IMR-90 (cell line): ENCODE results near the gene REV3L. TPM values are rescaled to one million over a fixed set of nuclear protein-coding genes. Genes with fewer than 3 reads are reported as not detected.

Experiments
- ATAC-seq: fragments of 200-7000 bp; cut with Tn5 transposase; 2 replicates; pipeline ENCODE4 v1.9.1; 2020; ENCODE audit warnings: low read depth, mild to moderate bottlenecking, moderate library complexity
- BruUV-seq: library from RNA; stranded (reverse); fragments of 400-500 nt; replicated peaks from 2 replicates; lab custom pipeline; 2021; lab: Mats Ljungman, UMichigan
- CTCF ChIA-PET: fragments of 300-600 bp; formaldehyde crosslinking; extraction: SDS; loops from one replicate; lab custom pipeline; 2021; ENCODE audit warnings: antibody characterized with exemption; lab: Yijun Ruan, JAX
- POLR2A ChIA-PET: fragments of 300-600 bp; sonication (Branson Sonifier 250); formaldehyde crosslinking; loops from one replicate; lab custom pipeline; 2022; ENCODE audit warnings: antibody characterized with exemption; ENCODE audit not compliant: unreplicated experiment; lab: Charles Lee
- DNase-seq: peaks from one replicate; pipeline ENCODE4 v3.0.0; 2013
- H2AFZ ChIP-seq: replicated peaks from 2 replicates; pipeline ENCODE3; 2013; ENCODE audit warnings: low read length, mild to moderate bottlenecking; ENCODE audit not compliant: poor library complexity
- H2AK5ac ChIP-seq: 2 replicates; pipeline ENCODE4 v1.6.1; 2013; ENCODE audit warnings: low read depth, low read length, inconsistent platforms
- H2AK9ac ChIP-seq: replicated peaks from 2 replicates; pipeline ENCODE3; 2013; ENCODE audit warnings: mild to moderate bottlenecking, low read depth, low read length, moderate library complexity; ENCODE audit not compliant: poor library complexity
- H2BK120ac ChIP-seq: 2 replicates; pipeline ENCODE4 v1.6.1; 2013; ENCODE audit warnings: low read depth, low read length, inconsistent platforms
- H2BK15ac ChIP-seq: 3 replicates; pipeline ENCODE4 v1.6.1; 2013; ENCODE audit warnings: low read depth, low read length, inconsistent platforms
- H2BK20ac ChIP-seq: 2 replicates; pipeline ENCODE4 v1.6.1; 2013; ENCODE audit warnings: low read depth, mild to moderate bottlenecking, inconsistent platforms, low read length, moderate library complexity
- H2BK5ac ChIP-seq: 2 replicates; pipeline ENCODE4 v1.6.1; 2013; ENCODE audit warnings: mild to moderate bottlenecking, low read depth, low read length, inconsistent platforms; ENCODE audit not compliant: poor library complexity, severe bottlenecking
- H3K14ac ChIP-seq: replicated peaks from 2 replicates; pipeline ENCODE4 v1.6.1; 2013; ENCODE audit warnings: low read depth, low read length, inconsistent platforms
- H3K18ac ChIP-seq: 2 replicates; pipeline ENCODE4 v1.6.1; 2013; ENCODE audit warnings: low read depth, low read length, control low read depth
- H3K23ac ChIP-seq: 2 replicates; pipeline ENCODE4 v1.6.1; 2013; ENCODE audit warnings: low read depth, low read length, inconsistent platforms
- H3K27ac ChIP-seq: 2 replicates; pipeline ENCODE4 v1.5.1; 2013; ENCODE audit warnings: mild to moderate bottlenecking, control low read depth, low read length; ENCODE audit not compliant: insufficient read depth
- H3K27me3 ChIP-seq: 2 replicates; pipeline ENCODE4 v1.6.1; 2013; ENCODE audit warnings: low read length; ENCODE audit not compliant: control insufficient read depth, insufficient read depth
- H3K36me3 ChIP-seq: 2 replicates; pipeline ENCODE4 v1.6.1; 2013; ENCODE audit warnings: low read length, mixed read lengths; ENCODE audit not compliant: control insufficient read depth, insufficient read depth
- H3K4ac ChIP-seq: 2 replicates; pipeline ENCODE4 v1.6.1; 2013; ENCODE audit warnings: low read depth, low read length, inconsistent platforms
- H3K4me1 ChIP-seq: 2 replicates; pipeline ENCODE4 v1.6.1; 2013; ENCODE audit warnings: low read length, mixed read lengths; ENCODE audit not compliant: control insufficient read depth, insufficient read depth
- H3K4me2 ChIP-seq: 2 replicates; pipeline ENCODE4 v1.6.1; 2013; ENCODE audit warnings: low read depth, mild to moderate bottlenecking, control low read depth, low read length, moderate library complexity
- H3K4me3 ChIP-seq: 2 replicates; pipeline ENCODE4 v1.5.1; 2013; ENCODE audit warnings: low read depth, mild to moderate bottlenecking, control low read depth, low read length, moderate library complexity; ENCODE audit not compliant: insufficient read depth
- H3K56ac ChIP-seq: 2 replicates; pipeline ENCODE4 v1.6.1; 2013; ENCODE audit warnings: low read length, inconsistent platforms; ENCODE audit not compliant: insufficient read depth; ENCODE audit errors: extremely low read depth
- H3K79me1 ChIP-seq, 2 experiments: 2 replicates each; pipeline ENCODE4 v1.6.1; 2013; ENCODE audit warnings: low read length in 2 of 2, inconsistent platforms in 1 of 2, low read depth in 1 of 2
- H3K9ac ChIP-seq: 2 replicates; pipeline ENCODE4 v1.6.1; 2013; ENCODE audit warnings: low read depth, low read length, control low read depth
- H3K9me1 ChIP-seq: 2 replicates; pipeline ENCODE4 v1.6.1; 2013; ENCODE audit warnings: low read length, inconsistent platforms; ENCODE audit not compliant: insufficient read depth
- H3K9me3 ChIP-seq: 2 replicates; pipeline ENCODE4 v1.6.1; 2013; ENCODE audit warnings: low read length; ENCODE audit not compliant: control insufficient read depth, insufficient read depth
- H4K20me1 ChIP-seq: 2 replicates; pipeline ENCODE4 v1.6.1; 2013; ENCODE audit warnings: low read length, inconsistent platforms; ENCODE audit not compliant: insufficient read depth
- H4K5ac ChIP-seq: 2 replicates; pipeline ENCODE4 v1.6.1; 2013; ENCODE audit warnings: mild to moderate bottlenecking, low read depth, low read length, control low read depth
- H4K8ac ChIP-seq, 2 experiments: 2 replicates each; pipeline ENCODE4 v1.6.1; 2013; ENCODE audit warnings: low read depth in 2 of 2, low read length in 2 of 2, control low read depth in 1 of 2, inconsistent platforms in 1 of 2
- H4K91ac ChIP-seq: 2 replicates; pipeline ENCODE4 v1.6.1; 2013; ENCODE audit warnings: low read depth, low read length, inconsistent platforms; ENCODE audit not compliant: insufficient read depth
- CEBPB ChIP-seq: IDR thresholded peaks from 2 replicates; pipeline ENCODE4 v1.6.1; 2012; ENCODE audit warnings: low read depth, low read length, improper control_type of control experiment
- MAZ ChIP-seq: IDR thresholded peaks from 2 replicates; pipeline ENCODE4 v1.6.1; 2012; ENCODE audit warnings: low read depth, mild to moderate bottlenecking, low read length, improper control_type of control experiment, moderate library complexity, borderline replicate concordance
- MXI1 ChIP-seq: IDR thresholded peaks from 2 replicates; pipeline ENCODE4 v1.6.1; 2012; ENCODE audit warnings: low read depth, mild to moderate bottlenecking, low read length, moderate library complexity, borderline replicate concordance
- POLR2A ChIP-seq: IDR thresholded peaks from 2 replicates; pipeline ENCODE4 v1.6.1; 2012; ENCODE audit warnings: mild to moderate bottlenecking, low read depth, low read length
- SMC3 ChIP-seq: fragments of 150-350 bp; IDR thresholded peaks from 2 replicates; pipeline ENCODE4 v1.6.1; 2016; ENCODE audit warnings: low read depth, mild to moderate bottlenecking, antibody characterized with exemption, low read length, moderate library complexity
- WGBS, 2 experiments: methylation state at CpG; one replicate each; pipeline versions ENCODE4 v1.1.5 to v1.1.7; 2013; ENCODE audit warnings: missing lambda C conversion rate in 2 of 2; ENCODE audit not compliant: insufficient read length in 1 of 2; ENCODE audit errors: extremely low coverage in 2 of 2; 5-methylcytosine and 5-hydroxymethylcytosine counted together
- dilution Hi-C: fragments of 300-500 bp; cut with HindIII; formaldehyde crosslinking; loops from one replicate; pipeline ENCODE4 v1.14.3; 2018; ENCODE audit warnings: low sequenced_read_pairs; ENCODE audit not compliant: unreplicated experiment
- in situ Hi-C: fragments of 300-500 bp; cut with MboI; formaldehyde crosslinking; loops from 3 replicates; pipeline ENCODE4 v1.14.3; 2019; ENCODE audit warnings: low sequenced_read_pairs, inconsistent platforms, mixed read lengths
- intact Hi-C: fragments of 100-400 bp; cut with micrococcal nuclease; formaldehyde crosslinking; loops from 2 replicates; pipeline ENCODE4 v1.10.0; 2022
- polyA plus RNA-seq, 3 experiments: library from polyadenylated mRNA; depleted of rRNA; stranded (reverse); fragments of >200 nt; gene quantifications; 2 replicates each; pipeline ENCODE4 v1.2.3, GENCODE V29; 2012; ENCODE audit warnings: low replicate concordance in 1 of 3
- total RNA-seq: library from RNA; depleted of rRNA; stranded (reverse); fragments of >200 nt; gene quantifications from 2 replicates; pipeline ENCODE4 v1.2.3, GENCODE V29; 2012

The REV3L gene
- total and polyA plus RNA-seq, 2 of the 4 experiments (the other 2 are of a cell fraction): 7.4 to 15.4 TPM

DNA sequence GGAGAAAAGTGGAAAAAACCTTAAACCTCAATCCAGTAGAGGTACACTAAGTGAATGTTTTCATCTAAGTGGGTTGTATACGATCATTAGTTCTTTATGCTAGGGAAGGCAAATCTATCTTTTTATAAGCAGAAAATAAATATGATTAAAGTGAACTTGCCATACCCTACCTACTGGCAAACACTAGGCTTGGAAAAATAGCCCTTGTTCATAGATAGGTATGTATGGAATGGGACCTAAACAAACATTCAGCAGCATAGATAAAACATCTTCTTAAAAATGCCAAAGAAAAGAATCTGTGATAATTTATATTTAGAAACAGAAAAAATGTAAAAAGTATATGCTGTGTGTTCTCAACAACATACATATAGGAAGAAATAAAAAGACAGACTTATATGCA is 18.8 kb downstream of the REV3L start:
- H3K9me3 ChIP-seq: no peaks in the 10 kb centered on the region
- no peak overlapping the region for H4K8ac ChIP-seq
- peak; percentile 24 for DNase-seq
- H4K5ac ChIP-seq: no peak overlapping the region
- H2AK9ac ChIP-seq: no peak overlapping the region
- H3K79me1 ChIP-seq: peaks cover 22 to 57% of the 10 kb centered on the region in 2 experiments
- CTCF ChIA-PET: no interaction called here
- peaks cover 10% of the 10 kb centered on the region for H3K9me1 ChIP-seq
- no peak overlapping the region for H3K14ac ChIP-seq
- H2AFZ ChIP-seq: no peak overlapping the region
- H2BK20ac ChIP-seq: no peak overlapping the region
- no peak overlapping the region for H2BK5ac ChIP-seq
- H3K23ac ChIP-seq: no peak overlapping the region
- no peak overlapping the region for H3K56ac ChIP-seq
- no peaks in the 10 kb centered on the region for H3K27me3 ChIP-seq
- no peak overlapping the region for H4K91ac ChIP-seq
- no peak overlapping the region for H3K4ac ChIP-seq
- no peak for ATAC-seq
- no peak overlapping the region for H3K4me2 ChIP-seq
- WGBS, 2 experiments: no CpG with 5 or more reads among the region's 1 CpG
- intact Hi-C loops (loop anchor here (5.0 kb wide), 1 partner anchor 37 kb away; no protein-coding TSS in a partner anchor), in situ Hi-C loops (loop anchor here (10.0 kb wide), 1 partner anchor 199 kb away; no protein-coding TSS in a partner anchor), dilution Hi-C loops (no loop called here)
- no peak overlapping the region for H2BK120ac ChIP-seq
- POLR2A ChIA-PET: no interaction called here
- no peak overlapping the region for H3K18ac ChIP-seq
- peaks cover 7% of the 10 kb centered on the region for H3K36me3 ChIP-seq
- no peak overlapping the region for H2AK5ac ChIP-seq
- peaks cover 6% of the 10 kb centered on the region for H3K4me1 ChIP-seq
- H3K27ac ChIP-seq: no peak overlapping the region
- no peak overlapping the region for H3K9ac ChIP-seq
- BruUV-seq: no TSS peak
- peaks cover 14% of the 10 kb centered on the region for H4K20me1 ChIP-seq
- TF ChIP-seq MXI1: no peak
- no peak for TF ChIP-seq SMC3
- no peak for TF ChIP-seq MAZ
- no peak for TF ChIP-seq POLR2A
- no peak for TF ChIP-seq CEBPB
- no peak overlapping the region for H3K4me3 ChIP-seq
- no peak overlapping the region for H2BK15ac ChIP-seq
